MM.1S (cell line): ENCODE data around the gene NOMO2.
"Not testable (repeated sequence)": the region's sequence is repeated elsewhere in the genome, so short reads cannot be mapped to it uniquely, and the experiment has no call there.

ENCODE experiments used
- DNase-seq: peaks from one replicate; pipeline ENCODE4 v3.0.0-alpha.2; 2015
- H2AFZ ChIP-seq: fragments of 300-600 bp; sonication (generic); 2 replicates; pipeline ENCODE4 v1.6.0; 2016; ENCODE audit warnings: antibody characterized with exemption, low read length
- H3F3A ChIP-seq: fragments of 300-600 bp; sonication (generic); 2 replicates; pipeline ENCODE4 v1.6.1; 2016; ENCODE audit warnings: mild to moderate bottlenecking, antibody characterized with exemption, low read length, moderate library complexity, mixed read lengths; ENCODE audit not compliant: insufficient read depth
- H3K27ac ChIP-seq: fragments of 300-600 bp; sonication (generic); 2 replicates; pipeline ENCODE4 v1.5.1; 2016; ENCODE audit warnings: mild to moderate bottlenecking, low read length
- H3K27me3 ChIP-seq: fragments of 300-600 bp; sonication (generic); replicated peaks from 2 replicates; pipeline ENCODE4 v1.6.0; 2016; ENCODE audit warnings: low read length; ENCODE audit not compliant: insufficient read depth
- H3K36me3 ChIP-seq: fragments of 300-600 bp; sonication (generic); replicated peaks from 2 replicates; pipeline ENCODE4 v1.6.1; 2016; ENCODE audit warnings: mild to moderate bottlenecking, low read length, mixed read lengths; ENCODE audit not compliant: insufficient read depth
- H3K4me1 ChIP-seq: fragments of 300-600 bp; sonication (generic); 2 replicates; pipeline ENCODE4 v1.6.1; 2016; ENCODE audit warnings: low read length, mixed read lengths
- H3K4me2 ChIP-seq: fragments of 300-600 bp; sonication (generic); 2 replicates; pipeline ENCODE4 v1.6.0; 2016; ENCODE audit warnings: low read depth, low read length
- H3K4me3 ChIP-seq: fragments of 300-600 bp; sonication (generic); 2 replicates; pipeline ENCODE4 v1.5.1; 2016; ENCODE audit warnings: low read length, mixed read lengths
- H3K79me2 ChIP-seq: fragments of 300-600 bp; sonication (generic); 2 replicates; pipeline ENCODE4 v1.6.1; 2016; ENCODE audit warnings: mixed run types, low read length, mixed read lengths
- H3K9ac ChIP-seq: fragments of 300-600 bp; sonication (generic); 2 replicates; pipeline ENCODE4 v1.6.1; 2016; ENCODE audit warnings: low read length, mixed read lengths
- H3K9me2 ChIP-seq: fragments of 300-600 bp; sonication (generic); replicated peaks from 2 replicates; pipeline ENCODE4 v1.6.1; 2016; ENCODE audit warnings: mild to moderate bottlenecking, low read length, mixed read lengths; ENCODE audit not compliant: insufficient read depth
- H3K9me3 ChIP-seq: fragments of 300-600 bp; sonication (generic); replicated peaks from 2 replicates; pipeline ENCODE4 v1.6.1; 2016; ENCODE audit warnings: mild to moderate bottlenecking, low read length, mixed read lengths; ENCODE audit not compliant: insufficient read depth
- H4K20me1 ChIP-seq: fragments of 300-600 bp; sonication (generic); 2 replicates; pipeline ENCODE4 v1.6.1; 2016; ENCODE audit warnings: mild to moderate bottlenecking, low read length, moderate library complexity, mixed read lengths; ENCODE audit not compliant: insufficient read depth
- EZH2 ChIP-seq: fragments of 300-600 bp; sonication (generic); optimal IDR thresholded peaks from 2 replicates; pipeline ENCODE3; 2017; ENCODE audit warnings: low read depth, mild to moderate bottlenecking, antibody characterized with exemption, low read length, mixed read lengths
- EZH2phosphoT487 ChIP-seq: fragments of 300-600 bp; sonication (generic); IDR thresholded peaks from 2 replicates; pipeline ENCODE4 v1.6.1; 2018; ENCODE audit warnings: antibody characterized with exemption, low read length
- TF ChIP-seq, protein P1 (sequence below): fragments of 300-600 bp; sonication (generic); IDR thresholded peaks from 2 replicates; pipeline ENCODE4 v1.5.1; 2016; ENCODE audit warnings: antibody characterized with exemption, low read length, mixed read lengths

NOMO2 gene

DNA sequence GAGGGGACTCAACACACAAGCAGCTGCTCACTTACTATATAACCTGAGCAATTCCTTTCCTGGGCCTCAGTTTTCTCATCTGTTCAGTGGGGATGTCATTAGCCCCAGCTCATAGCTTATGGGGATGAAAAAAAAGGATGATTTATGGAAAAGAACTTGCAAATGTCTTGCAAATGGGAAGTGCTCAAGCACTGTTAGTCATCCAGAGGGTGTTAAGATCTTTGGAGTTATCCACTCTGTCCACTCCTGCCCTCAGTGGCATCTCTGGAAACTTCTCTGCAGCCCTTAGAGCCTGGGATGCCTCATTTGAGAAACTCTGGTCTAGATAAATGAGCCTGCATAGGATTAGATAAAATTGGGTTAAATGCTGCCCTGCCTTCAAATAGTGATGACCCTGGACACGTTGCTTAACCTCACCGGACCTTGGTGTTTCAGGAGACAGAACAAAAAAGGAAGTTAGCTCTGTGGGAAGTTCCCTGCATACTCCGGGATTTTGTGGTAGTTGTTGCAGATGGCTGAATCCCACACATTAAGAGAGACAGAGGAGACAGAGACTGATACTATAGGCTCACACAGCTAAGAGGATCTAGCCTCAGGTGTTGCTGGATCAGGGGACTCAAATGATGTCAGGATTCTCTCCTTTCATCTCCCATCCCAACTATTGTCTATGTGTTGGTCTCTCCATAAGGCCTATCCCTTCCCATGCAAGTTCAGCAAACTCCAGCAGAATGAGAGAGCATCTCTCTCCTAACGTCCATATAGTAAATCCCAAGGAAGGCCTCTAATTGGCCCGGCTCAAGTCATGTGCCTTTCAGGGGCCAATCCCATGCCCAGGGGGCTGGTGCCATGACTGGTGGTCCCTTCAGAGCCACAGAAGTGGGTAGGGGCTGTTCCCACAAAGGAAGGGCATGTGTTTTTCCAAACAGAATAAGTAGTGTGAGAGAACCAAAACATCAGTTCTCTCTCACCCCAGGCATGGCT is 25.0 kb upstream of the NOMO2 start:
- not testable (repeated sequence) for H2AFZ ChIP-seq, H3K9me3 ChIP-seq, H3K79me2 ChIP-seq, DNase-seq, H3K4me2 ChIP-seq, H3K36me3 ChIP-seq, H3K9ac ChIP-seq, H4K20me1 ChIP-seq, H3F3A ChIP-seq, H3K4me1 ChIP-seq, H3K4me3 ChIP-seq, H3K27me3 ChIP-seq, H3K27ac ChIP-seq, H3K9me2 ChIP-seq

- H3K27ac ChIP-seq, H3K4me1 ChIP-seq: not testable (repeated sequence)
These were observed 23.9 kb upstream of the NOMO2 start for GRCh38 chr16:18585789-18586188.

GRCh38 chr16:18582902-18583301 is 21.0 kb upstream of the NOMO2 start:
- no peaks in the 10 kb centered on the region for H4K20me1 ChIP-seq
- H3K4me2 ChIP-seq, result no peak overlapping the region
- no peak overlapping the region for H2AFZ ChIP-seq
- no peak for DNase-seq
- no peak overlapping the region for H3K27ac ChIP-seq
- no peaks in the 10 kb centered on the region for H3K9me2 ChIP-seq
- no peaks in the 10 kb centered on the region for H3K36me3 ChIP-seq
- no peak overlapping the region for H3K9ac ChIP-seq
- H3K4me3 ChIP-seq, result no peak overlapping the region
- TF ChIP-seq, protein P1, sequence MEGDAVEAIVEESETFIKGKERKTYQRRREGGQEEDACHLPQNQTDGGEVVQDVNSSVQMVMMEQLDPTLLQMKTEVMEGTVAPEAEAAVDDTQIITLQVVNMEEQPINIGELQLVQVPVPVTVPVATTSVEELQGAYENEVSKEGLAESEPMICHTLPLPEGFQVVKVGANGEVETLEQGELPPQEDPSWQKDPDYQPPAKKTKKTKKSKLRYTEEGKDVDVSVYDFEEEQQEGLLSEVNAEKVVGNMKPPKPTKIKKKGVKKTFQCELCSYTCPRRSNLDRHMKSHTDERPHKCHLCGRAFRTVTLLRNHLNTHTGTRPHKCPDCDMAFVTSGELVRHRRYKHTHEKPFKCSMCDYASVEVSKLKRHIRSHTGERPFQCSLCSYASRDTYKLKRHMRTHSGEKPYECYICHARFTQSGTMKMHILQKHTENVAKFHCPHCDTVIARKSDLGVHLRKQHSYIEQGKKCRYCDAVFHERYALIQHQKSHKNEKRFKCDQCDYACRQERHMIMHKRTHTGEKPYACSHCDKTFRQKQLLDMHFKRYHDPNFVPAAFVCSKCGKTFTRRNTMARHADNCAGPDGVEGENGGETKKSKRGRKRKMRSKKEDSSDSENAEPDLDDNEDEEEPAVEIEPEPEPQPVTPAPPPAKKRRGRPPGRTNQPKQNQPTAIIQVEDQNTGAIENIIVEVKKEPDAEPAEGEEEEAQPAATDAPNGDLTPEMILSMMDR, result no peak
- no peak for TF ChIP-seq EZH2
- no peak for TF ChIP-seq EZH2phosphoT487
- H3K79me2 ChIP-seq, result no peaks in the 10 kb centered on the region
- H3K4me1 ChIP-seq, result no peaks in the 10 kb centered on the region
- no peaks in the 10 kb centered on the region for H3K9me3 ChIP-seq
- no peaks in the 10 kb centered on the region for H3K27me3 ChIP-seq
- H3F3A ChIP-seq, result 0 out of 2 replicates have a peak, but pooled peaks cover 3% of the 10 kb centered on the region

More at GRCh38 chr16:18585789-18586188, 23.9 kb upstream of the NOMO2 start:
- H3K4me2 ChIP-seq, H3K79me2 ChIP-seq, H3K27me3 ChIP-seq, H3K9ac ChIP-seq, H4K20me1 ChIP-seq, DNase-seq, H3K9me2 ChIP-seq, H3K4me3 ChIP-seq, H2AFZ ChIP-seq, H3K9me3 ChIP-seq, H3K36me3 ChIP-seq, H3F3A ChIP-seq: not testable (repeated sequence)

DNA sequence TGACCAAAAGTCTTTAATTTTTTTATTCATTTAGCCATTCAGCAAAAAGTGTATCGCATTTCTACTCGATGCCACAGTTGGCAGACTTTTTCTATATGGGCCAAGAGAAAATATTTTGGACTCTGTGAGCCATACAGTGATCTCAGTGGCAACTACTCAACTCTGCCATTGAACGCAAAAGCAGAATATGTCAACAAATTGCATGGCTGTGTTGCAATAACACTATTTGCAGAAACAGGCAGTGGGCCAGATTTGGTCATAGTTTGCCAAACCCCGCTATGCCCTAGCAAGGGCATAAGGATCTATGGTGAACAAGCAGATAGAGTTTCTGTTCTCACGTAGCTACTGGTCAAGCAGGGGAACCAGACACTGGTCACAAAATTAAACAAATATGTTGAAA is 18.5 kb upstream of the NOMO2 start:
- H3K4me1 ChIP-seq, H3K9me2 ChIP-seq, H3K4me2 ChIP-seq, H3F3A ChIP-seq, H3K79me2 ChIP-seq, H3K4me3 ChIP-seq, H4K20me1 ChIP-seq, H3K9ac ChIP-seq, H3K36me3 ChIP-seq, H3K27ac ChIP-seq, H2AFZ ChIP-seq, H3K27me3 ChIP-seq, H3K9me3 ChIP-seq, DNase-seq: not testable (repeated sequence)

DNA sequence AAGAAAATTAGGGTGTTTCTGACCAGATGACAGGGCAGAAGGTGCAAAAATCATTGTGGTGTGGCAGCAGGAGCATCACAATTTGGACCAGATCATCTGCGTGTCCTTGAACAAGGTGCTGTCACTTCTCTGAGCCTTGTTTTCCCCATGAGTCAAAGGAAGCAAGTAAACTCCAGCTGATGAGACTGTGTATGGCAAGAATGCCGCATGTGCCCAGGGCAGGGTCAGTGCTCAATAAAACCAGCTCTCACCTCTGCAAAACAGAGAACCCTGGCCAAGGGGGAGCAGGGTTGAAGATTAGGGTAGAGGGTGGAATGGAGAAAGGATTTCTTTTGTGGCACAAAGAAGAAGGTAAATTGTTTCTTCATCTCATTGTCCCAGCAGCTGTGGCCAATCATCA is 17.4 kb upstream of the NOMO2 start:
- H2AFZ ChIP-seq, H3K4me3 ChIP-seq, H3K4me2 ChIP-seq, H4K20me1 ChIP-seq, H3K9me3 ChIP-seq, H3K9ac ChIP-seq, DNase-seq, H3K4me1 ChIP-seq, H3F3A ChIP-seq, H3K79me2 ChIP-seq, H3K9me2 ChIP-seq, H3K27ac ChIP-seq, H3K27me3 ChIP-seq, H3K36me3 ChIP-seq: not testable (repeated sequence)

- H3K4me1 ChIP-seq, DNase-seq, H3K27me3 ChIP-seq, H3F3A ChIP-seq, H3K9me2 ChIP-seq, H3K79me2 ChIP-seq, H3K4me2 ChIP-seq, H3K36me3 ChIP-seq, H3K9ac ChIP-seq, H3K27ac ChIP-seq, H3K4me3 ChIP-seq, H3K9me3 ChIP-seq, H2AFZ ChIP-seq, H4K20me1 ChIP-seq: not testable (repeated sequence)
These were observed 16.0 kb upstream of the NOMO2 start for GRCh38 chr16:18577942-18578341.

GRCh38 chr16:18575945-18576344 is 14.0 kb upstream of the NOMO2 start:
- H3K4me1 ChIP-seq, H3K36me3 ChIP-seq, H3K79me2 ChIP-seq, H3F3A ChIP-seq, H3K9ac ChIP-seq, H3K9me3 ChIP-seq, H3K4me3 ChIP-seq, H3K4me2 ChIP-seq, H3K27ac ChIP-seq, H4K20me1 ChIP-seq, DNase-seq, H3K27me3 ChIP-seq, H3K9me2 ChIP-seq, H2AFZ ChIP-seq: not testable (repeated sequence)
